Progenitor cell of endocrine pancreas (in vitro differentiated cells): ENCODE results near the gene THBD. TPM values are rescaled to one million over a fixed set of nuclear protein-coding genes. Genes with fewer than 3 reads are reported as not detected.

Experiments used
- DNase-seq: peaks from one replicate; pipeline ENCODE4 v3.0.0; 2021; ENCODE audit warnings: low spot score; ENCODE audit not compliant: unreplicated experiment
- H3K27ac Mint-ChIP-seq: 2 replicates; pipeline ENCODE4 v1.8.0; 2021; ENCODE audit warnings: mild to moderate bottlenecking, moderate library complexity, mixed read lengths
- H3K27me3 Mint-ChIP-seq: 2 replicates; pipeline ENCODE4 v1.8.0; 2021; ENCODE audit warnings: mixed read lengths
- H3K36me3 Mint-ChIP-seq: 2 replicates; pipeline ENCODE4 v1.8.0; 2022; ENCODE audit warnings: mixed read lengths; ENCODE audit not compliant: insufficient read depth
- H3K4me1 Mint-ChIP-seq: 2 replicates; pipeline ENCODE4 v1.8.0; 2021; ENCODE audit warnings: low read depth, mixed read lengths
- H3K4me3 Mint-ChIP-seq: 2 replicates; pipeline ENCODE4 v1.8.0; 2021; ENCODE audit warnings: low read depth, mild to moderate bottlenecking, moderate library complexity, mixed read lengths
- H3K9me3 Mint-ChIP-seq: 2 replicates; pipeline ENCODE4 v1.8.0; 2021; ENCODE audit warnings: low read depth, mixed read lengths
- CTCF ChIP-seq: fragments of 200-600 bp; sonication (generic); IDR thresholded peaks from one replicate; pipeline ENCODE4 v1.5.0; 2021; ENCODE audit warnings: antibody characterized with exemption, mild to moderate bottlenecking; ENCODE audit not compliant: unreplicated experiment
- total RNA-seq: library from RNA; stranded (reverse); gene quantifications from 2 replicates; pipeline ENCODE4 v1.2.1, GENCODE V29; 2021

THBD gene
- total RNA-seq, 1 donor from 2014 or later: 0.19 TPM

- H3K27ac Mint-ChIP-seq: no peak overlapping the region
- no peaks in the 10 kb centered on the region for H3K27me3 Mint-ChIP-seq
- peaks cover 14% of the 10 kb centered on the region for H3K4me1 Mint-ChIP-seq
- no peak for DNase-seq
- H3K9me3 Mint-ChIP-seq: no peaks in the 10 kb centered on the region
- no peaks in the 10 kb centered on the region for H3K36me3 Mint-ChIP-seq
- no peak overlapping the region for H3K4me3 Mint-ChIP-seq
- TF ChIP-seq CTCF: no peak
These were observed 30.5 kb downstream of the THBD start for GRCh38 chr20:23018941-23019340.

GRCh38 chr20:23018432-23018831, 31.0 kb downstream of the THBD start:
- peaks cover 11% of the 10 kb centered on the region for H3K4me1 Mint-ChIP-seq
- no peak overlapping the region for H3K27ac Mint-ChIP-seq
- no peaks in the 10 kb centered on the region for H3K9me3 Mint-ChIP-seq
- no peak for DNase-seq
- peaks cover 1% of the 10 kb centered on the region for H3K27me3 Mint-ChIP-seq
- H3K36me3 Mint-ChIP-seq: no peaks in the 10 kb centered on the region
- H3K4me3 Mint-ChIP-seq: no peak overlapping the region
- no peak for TF ChIP-seq CTCF

- Mint-ChIP-seq H3K27me3 (peaks cover 2% of the 10 kb centered on the region), H3K36me3 (no peaks in the 10 kb centered on the region), H3K27ac (no peak overlapping the region), H3K4me3 (no peak overlapping the region), H3K4me1 (peaks cover 6% of the 10 kb centered on the region), H3K9me3 (no peaks in the 10 kb centered on the region)
- no peak for TF ChIP-seq CTCF
- DNase-seq: no peak
These were observed 32.0 kb downstream of the THBD start for GRCh38 chr20:23017516-23017915.

GRCh38 chr20:23013429-23013828, 36.0 kb downstream of the THBD start:
- Mint-ChIP-seq H3K4me1 (peaks cover 4% of the 10 kb centered on the region), H3K27ac (peak overlapping the region; percentile 7), H3K4me3 (no peak overlapping the region), H3K9me3 (no peaks in the 10 kb centered on the region), H3K27me3 (peaks cover 2% of the 10 kb centered on the region), H3K36me3 (no peaks in the 10 kb centered on the region)
- no peak for DNase-seq
- TF ChIP-seq CTCF: no peak

GRCh38 chr20:23011008-23011721, 38.3 kb downstream of the THBD start:
- H3K4me1 Mint-ChIP-seq: no peaks in the 10 kb centered on the region
- no peak overlapping the region for H3K27ac Mint-ChIP-seq
- H3K27me3 Mint-ChIP-seq: peaks cover 2% of the 10 kb centered on the region
- no peak for TF ChIP-seq CTCF
- DNase-seq: no peak
- no peaks in the 10 kb centered on the region for H3K9me3 Mint-ChIP-seq
- H3K4me3 Mint-ChIP-seq: no peak overlapping the region
- no peaks in the 10 kb centered on the region for H3K36me3 Mint-ChIP-seq
